Muscle layer of duodenum (tissue), 2 donors: ENCODE results near the gene MORN1.
A peak's percentile ranks its signal among the peaks of the same experiment; 100 is the strongest.
"Not testable (repeated sequence)": the region's sequence is repeated elsewhere in the genome, so short reads cannot be mapped to it uniquely, and the experiment has no call there.

ENCODE experiments used
- H3K27ac ChIP-seq: one replicate; pipeline ENCODE4 v1.7.0; 2013; ENCODE audit warnings: mild to moderate bottlenecking, low read length
- H3K27me3 ChIP-seq: one replicate; pipeline ENCODE4 v1.7.0; 2013; ENCODE audit warnings: low read depth, mild to moderate bottlenecking, control low read depth, low read length
- H3K36me3 ChIP-seq, 2 donors: one replicate each; pipeline ENCODE4 v1.7.0; 2013; ENCODE audit warnings: low read length in 2 of 2, control low read depth in 1 of 2, mild to moderate bottlenecking in 1 of 2; ENCODE audit not compliant: insufficient read depth in 2 of 2, control insufficient read depth in 1 of 2
- H3K4me1 ChIP-seq, 2 donors: one replicate each; pipeline ENCODE4 v1.7.0; 2013; ENCODE audit warnings: low read length in 2 of 2, mild to moderate bottlenecking in 2 of 2, control low read depth in 1 of 2, moderate library complexity in 1 of 2; ENCODE audit not compliant: insufficient read depth in 2 of 2, control insufficient read depth in 1 of 2
- H3K4me3 ChIP-seq, 2 donors: one replicate each; pipeline ENCODE4 v1.7.0; 2013; ENCODE audit warnings: low read length in 2 of 2, low read depth in 1 of 2, mild to moderate bottlenecking in 1 of 2
- H3K9me3 ChIP-seq, 2 donors: one replicate each; pipeline ENCODE4 v1.7.0; 2013; ENCODE audit warnings: low read length in 2 of 2, control low read depth in 1 of 2, mild to moderate bottlenecking in 1 of 2; ENCODE audit not compliant: control insufficient read depth in 1 of 2
- donor health status: healthy.

Gene MORN1

GRCh38 chr1:2300851-2301606 lies 90.3 kb downstream of the MORN1 start:
- Histone ChIP-seq H3K27me3 (no peaks in the 10 kb centered on the region), H3K4me3 (peak overlapping the region in 1 of 2 donors; percentile 7), H3K9me3 (no peaks in the 10 kb centered on the region), H3K36me3 (peaks cover 12 to 25% of the 10 kb centered on the region in 2 donors), H3K27ac (peak overlapping the region; percentile 39), H3K4me1 (peaks cover 10 to 68% of the 10 kb centered on the region in 2 donors)

- Histone ChIP-seq H3K27me3 (no peaks in the 10 kb centered on the region), H3K36me3 (peaks cover 12 to 21% of the 10 kb centered on the region in 2 donors), H3K4me3 (peak overlapping the region in 1 of 2 donors; percentile 7), H3K27ac (peak overlapping the region; percentile 39), H3K4me1 (peaks cover 10 to 65% of the 10 kb centered on the region in 2 donors), H3K9me3 (no peaks in the 10 kb centered on the region)
Measured at GRCh38 chr1:2300004-2300771, 91.2 kb downstream of the MORN1 start.

GRCh38 chr1:2299131-2299627 lies 92.2 kb downstream of the MORN1 start:
- Histone ChIP-seq H3K4me1 (peaks cover 12 to 65% of the 10 kb centered on the region in 2 donors), H3K27me3 (no peaks in the 10 kb centered on the region), H3K36me3 (peaks cover 3 to 11% of the 10 kb centered on the region in 2 donors), H3K27ac (no peak overlapping the region), H3K4me3 (no peak overlapping the region), H3K9me3 (no peaks in the 10 kb centered on the region)

GRCh38 chr1:2298685-2299084 lies 92.7 kb downstream of the MORN1 start:
- Histone ChIP-seq H3K27me3 (no peaks in the 10 kb centered on the region), H3K27ac (no peak overlapping the region), H3K36me3 (peaks cover 0 to 8% of the 10 kb centered on the region in 2 donors), H3K4me3 (no peak overlapping the region), H3K9me3 (no peaks in the 10 kb centered on the region), H3K4me1 (peaks cover 15 to 65% of the 10 kb centered on the region in 2 donors)

- Histone ChIP-seq H3K36me3 (no peaks in the 10 kb centered on the region), H3K4me3 (no peak overlapping the region), H3K9me3 (no peaks in the 10 kb centered on the region), H3K4me1 (peaks cover 15 to 76% of the 10 kb centered on the region in 2 donors), H3K27ac (no peak overlapping the region), H3K27me3 (no peaks in the 10 kb centered on the region)
Measured at GRCh38 chr1:2297246-2298011, 93.9 kb downstream of the MORN1 start.

GRCh38 chr1:2296614-2297013 lies 94.7 kb downstream of the MORN1 start:
- Histone ChIP-seq H3K27me3 (no peaks in the 10 kb centered on the region), H3K4me3 (no peak overlapping the region), H3K4me1 (peaks cover 15 to 77% of the 10 kb centered on the region in 2 donors), H3K27ac (no peak overlapping the region), H3K9me3 (no peaks in the 10 kb centered on the region), H3K36me3 (no peaks in the 10 kb centered on the region)

- not testable (repeated sequence) for H3K27me3 ChIP-seq, H3K27ac ChIP-seq, H3K9me3 ChIP-seq, H3K36me3 ChIP-seq, H3K4me3 ChIP-seq
- H3K4me1 ChIP-seq, result peaks cover 15 to 77% of the 10 kb centered on the region in 2 donors
Measured at GRCh38 chr1:2296211-2296610, 95.1 kb downstream of the MORN1 start.

- no peaks in the 10 kb centered on the region for H3K27me3 ChIP-seq
- H3K27ac ChIP-seq, result no peak overlapping the region
- no peaks in the 10 kb centered on the region for H3K36me3 ChIP-seq
- H3K4me3 ChIP-seq, result no peak overlapping the region
- H3K4me1 ChIP-seq, result peaks cover 15 to 76% of the 10 kb centered on the region in 2 donors
- no peaks in the 10 kb centered on the region for H3K9me3 ChIP-seq
Measured at GRCh38 chr1:2295526-2295925, 95.8 kb downstream of the MORN1 start.

GRCh38 chr1:2294725-2295078 lies 96.7 kb downstream of the MORN1 start:
- Histone ChIP-seq H3K4me1 (peaks cover 18 to 76% of the 10 kb centered on the region in 2 donors), H3K27ac (no peak overlapping the region), H3K36me3 (no peaks in the 10 kb centered on the region), H3K4me3 (no peak overlapping the region), H3K9me3 (no peaks in the 10 kb centered on the region), H3K27me3 (no peaks in the 10 kb centered on the region)

- Histone ChIP-seq H3K4me3 (no peak overlapping the region), H3K4me1 (peaks cover 16 to 75% of the 10 kb centered on the region in 2 donors), H3K9me3 (no peaks in the 10 kb centered on the region), H3K27me3 (no peaks in the 10 kb centered on the region), H3K36me3 (no peaks in the 10 kb centered on the region), H3K27ac (no peak overlapping the region)
Measured at GRCh38 chr1:2294033-2294724, 97.2 kb downstream of the MORN1 start.
